GM13976 (cell line): ENCODE measurements around the gene FLNC.

ENCODE experiments used
- DNase-seq: peaks from one replicate; pipeline ENCODE4 v3.0.0; 2012; ENCODE audit warnings: low spot score
- in situ Hi-C: fragments of 300-500 bp; cut with MboI; formaldehyde crosslinking; loops from one replicate; pipeline ENCODE4 v1.12.0; 2022; ENCODE audit warnings: low sequenced_read_pairs, mixed read lengths, inconsistent platforms; ENCODE audit not compliant: unreplicated experiment
- TF ChIP-seq, protein P1 (sequence below): IDR thresholded peaks from 2 replicates; pipeline ENCODE4 v1.5.1; 2012; ENCODE audit warnings: borderline replicate concordance, mild to moderate bottlenecking; ENCODE audit not compliant: insufficient read depth; ENCODE audit errors: extremely low read depth, missing control alignments, control extremely low read depth

The FLNC gene

DNA sequence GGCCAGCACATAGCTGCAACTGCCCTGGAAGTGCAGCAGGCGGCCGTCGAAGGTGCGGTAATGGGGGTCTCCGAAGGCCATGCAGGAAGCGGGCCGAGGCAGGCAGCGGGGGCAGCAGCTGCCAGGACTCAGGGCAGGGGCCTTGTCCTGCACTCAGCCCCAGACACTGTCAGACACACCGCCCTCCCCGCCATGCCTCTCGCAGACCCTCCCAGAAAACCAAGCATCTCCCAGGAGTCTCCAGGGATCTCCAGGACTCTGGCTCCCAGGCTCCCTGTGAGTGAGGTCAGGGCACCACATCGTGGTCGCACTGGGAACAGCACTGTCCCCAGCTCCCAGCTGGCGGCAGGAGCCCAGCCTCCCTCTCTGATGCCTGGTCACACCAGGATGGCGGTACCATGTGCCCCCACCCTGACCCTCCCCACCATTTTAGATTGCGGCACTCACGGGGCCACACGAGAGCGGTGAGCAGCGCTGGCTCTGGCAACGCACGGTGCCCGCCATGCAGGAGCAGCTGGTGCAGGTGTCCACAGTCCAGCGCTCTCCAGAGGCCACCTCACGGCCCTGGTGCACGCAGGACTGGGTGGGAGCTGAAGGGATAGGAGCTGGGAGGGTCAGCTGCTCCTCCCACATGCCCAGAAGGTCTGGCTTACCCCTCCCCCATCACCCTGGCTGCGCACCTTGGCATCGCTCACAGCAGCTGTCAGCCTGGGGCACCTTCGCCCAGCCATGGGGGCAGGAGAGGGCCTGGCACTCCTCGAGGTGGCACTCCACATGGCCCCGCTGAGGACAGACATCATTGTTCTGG is 49.9 kb downstream of the FLNC start:
- in situ Hi-C loops, result no loop called here
- TF ChIP-seq, protein P1, sequence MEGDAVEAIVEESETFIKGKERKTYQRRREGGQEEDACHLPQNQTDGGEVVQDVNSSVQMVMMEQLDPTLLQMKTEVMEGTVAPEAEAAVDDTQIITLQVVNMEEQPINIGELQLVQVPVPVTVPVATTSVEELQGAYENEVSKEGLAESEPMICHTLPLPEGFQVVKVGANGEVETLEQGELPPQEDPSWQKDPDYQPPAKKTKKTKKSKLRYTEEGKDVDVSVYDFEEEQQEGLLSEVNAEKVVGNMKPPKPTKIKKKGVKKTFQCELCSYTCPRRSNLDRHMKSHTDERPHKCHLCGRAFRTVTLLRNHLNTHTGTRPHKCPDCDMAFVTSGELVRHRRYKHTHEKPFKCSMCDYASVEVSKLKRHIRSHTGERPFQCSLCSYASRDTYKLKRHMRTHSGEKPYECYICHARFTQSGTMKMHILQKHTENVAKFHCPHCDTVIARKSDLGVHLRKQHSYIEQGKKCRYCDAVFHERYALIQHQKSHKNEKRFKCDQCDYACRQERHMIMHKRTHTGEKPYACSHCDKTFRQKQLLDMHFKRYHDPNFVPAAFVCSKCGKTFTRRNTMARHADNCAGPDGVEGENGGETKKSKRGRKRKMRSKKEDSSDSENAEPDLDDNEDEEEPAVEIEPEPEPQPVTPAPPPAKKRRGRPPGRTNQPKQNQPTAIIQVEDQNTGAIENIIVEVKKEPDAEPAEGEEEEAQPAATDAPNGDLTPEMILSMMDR, result peak; percentile 41
- DNase-seq, result peak; percentile 78

DNA sequence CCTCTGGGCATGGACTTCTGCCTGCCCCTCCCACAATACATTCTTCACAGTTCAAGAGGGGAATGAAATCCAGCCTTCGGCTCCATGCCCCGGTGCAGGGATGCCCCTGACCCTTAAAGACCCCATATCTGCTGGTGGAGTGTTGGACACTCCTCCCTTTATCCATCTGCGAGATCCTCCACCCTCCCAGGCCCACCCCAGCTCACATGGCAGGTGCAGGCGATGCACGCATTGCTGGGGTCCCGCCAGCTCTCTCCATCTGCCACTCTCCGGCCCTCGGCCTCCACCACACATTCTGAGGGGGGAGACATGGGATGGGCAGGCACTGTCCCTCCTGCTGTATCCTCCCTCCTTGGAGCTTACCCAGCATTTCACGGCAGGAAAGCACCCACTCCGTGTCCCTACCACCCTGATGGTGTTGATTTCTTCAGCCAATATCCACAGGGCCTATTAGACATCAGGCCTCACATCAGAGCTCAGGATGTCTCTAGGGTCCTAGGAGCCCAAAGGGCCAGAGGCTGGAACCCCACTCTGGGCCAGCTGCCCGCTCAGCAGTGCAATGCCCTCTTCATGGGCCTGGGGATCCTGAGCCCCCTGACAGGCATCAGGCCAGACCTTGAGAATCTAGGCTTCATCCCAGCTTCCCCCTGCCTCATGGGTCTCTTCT is 50.7 kb downstream of the FLNC start:
- in situ Hi-C loops, result no loop called here
- DNase-seq, result no peak
- TF ChIP-seq, protein P1, result no peak

DNA sequence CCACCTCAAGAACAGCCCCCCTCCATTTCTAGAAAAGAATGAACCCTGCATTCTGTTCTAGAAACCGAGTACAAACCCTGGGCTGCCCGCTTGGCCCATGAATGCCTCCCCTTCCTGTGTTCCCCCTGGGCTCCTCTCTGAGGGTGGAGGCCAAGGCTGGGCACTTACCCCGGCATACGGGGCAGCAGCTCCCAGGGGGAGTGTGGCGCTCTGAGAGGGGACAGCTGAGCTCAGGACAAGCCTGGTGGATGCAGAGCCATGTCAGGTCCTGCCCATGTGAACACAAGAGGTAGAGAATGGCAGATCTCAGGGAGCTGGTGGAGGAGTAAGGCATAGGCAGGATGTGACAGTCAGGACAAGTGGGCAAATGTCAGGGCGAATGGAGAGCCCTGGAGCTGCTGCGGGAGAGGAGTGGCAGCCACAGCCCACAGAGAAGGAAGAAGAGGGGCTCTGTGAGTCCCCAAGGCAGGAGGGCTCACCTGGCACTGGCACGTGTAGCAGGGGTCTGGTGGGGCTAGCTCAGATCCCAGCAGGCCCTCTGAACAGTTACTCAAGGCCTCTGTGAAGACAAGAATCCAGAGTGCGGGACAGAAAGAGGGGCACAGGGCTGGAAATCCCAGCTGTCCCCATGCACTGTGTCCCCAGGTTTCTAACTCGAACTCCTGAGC is 51.4 kb downstream of the FLNC start:
- in situ Hi-C loops, result no loop called here
- TF ChIP-seq, protein P1, result no peak
- DNase-seq, result no peak

DNA sequence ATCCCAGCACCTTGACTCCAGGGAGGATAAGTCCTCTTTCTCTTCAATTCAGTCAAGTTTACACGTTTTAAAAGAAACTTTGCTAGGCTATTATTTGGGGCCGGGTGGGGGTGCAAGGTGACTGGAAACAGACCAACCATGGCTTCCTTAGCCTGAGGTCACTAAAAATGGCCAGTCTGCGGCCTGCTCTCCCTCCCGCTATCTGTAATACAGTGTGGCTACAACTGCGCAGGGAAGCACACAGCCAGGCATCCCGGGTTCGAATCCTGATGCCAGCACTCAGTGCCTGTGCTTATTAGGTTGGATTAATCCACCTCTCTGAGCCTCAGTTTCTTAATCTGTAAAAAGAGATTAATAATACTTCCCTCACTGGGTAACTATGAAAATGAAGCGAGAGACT is 51.9 kb downstream of the FLNC start:
- DNase-seq, result no peak
- TF ChIP-seq, protein P1, result no peak
- in situ Hi-C loops, result no loop called here

DNA sequence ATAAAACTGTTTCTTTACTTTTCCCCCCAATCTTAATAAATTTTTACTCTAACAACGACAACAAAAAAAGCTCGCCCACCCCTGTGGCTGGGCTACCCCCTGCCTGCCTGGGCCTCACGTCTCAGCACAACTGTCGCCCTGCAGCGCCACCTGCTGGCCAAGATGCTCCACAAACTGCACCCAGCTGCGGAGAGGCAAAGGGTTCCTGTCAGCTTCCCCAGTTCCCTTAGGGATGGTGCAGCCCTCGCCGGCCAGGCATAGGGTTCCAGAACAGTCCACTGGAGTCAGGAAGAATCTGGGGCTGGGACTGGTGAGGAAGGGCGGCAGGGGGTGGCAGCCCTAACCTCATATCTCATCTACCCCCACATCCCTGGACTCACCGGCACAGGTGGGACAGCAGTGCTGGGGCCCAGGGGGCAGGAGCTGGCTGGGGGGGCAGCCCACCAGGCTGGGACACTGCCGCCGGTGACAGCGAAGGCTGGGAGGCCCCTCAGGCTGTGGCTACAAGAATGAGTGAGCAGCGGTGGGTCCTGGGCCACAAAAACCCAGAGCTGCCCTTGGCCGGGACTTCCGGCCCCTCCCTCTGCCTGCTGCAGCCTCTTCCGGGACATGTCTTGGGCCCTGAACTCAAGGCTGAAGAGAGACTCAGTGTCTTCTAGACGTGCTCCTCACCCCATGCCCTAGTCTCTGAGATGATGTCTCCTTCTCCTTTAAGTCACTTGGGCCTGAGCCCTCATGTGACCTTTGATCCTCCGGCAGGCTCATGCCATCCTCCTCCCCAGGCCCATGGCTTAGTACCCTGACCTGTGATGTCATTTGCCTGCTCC is 53.6 kb downstream of the FLNC start:
- peak; percentile 95 for DNase-seq
- TF ChIP-seq, protein P1, result peak; percentile 95
- in situ Hi-C loops, result no loop called here

DNA sequence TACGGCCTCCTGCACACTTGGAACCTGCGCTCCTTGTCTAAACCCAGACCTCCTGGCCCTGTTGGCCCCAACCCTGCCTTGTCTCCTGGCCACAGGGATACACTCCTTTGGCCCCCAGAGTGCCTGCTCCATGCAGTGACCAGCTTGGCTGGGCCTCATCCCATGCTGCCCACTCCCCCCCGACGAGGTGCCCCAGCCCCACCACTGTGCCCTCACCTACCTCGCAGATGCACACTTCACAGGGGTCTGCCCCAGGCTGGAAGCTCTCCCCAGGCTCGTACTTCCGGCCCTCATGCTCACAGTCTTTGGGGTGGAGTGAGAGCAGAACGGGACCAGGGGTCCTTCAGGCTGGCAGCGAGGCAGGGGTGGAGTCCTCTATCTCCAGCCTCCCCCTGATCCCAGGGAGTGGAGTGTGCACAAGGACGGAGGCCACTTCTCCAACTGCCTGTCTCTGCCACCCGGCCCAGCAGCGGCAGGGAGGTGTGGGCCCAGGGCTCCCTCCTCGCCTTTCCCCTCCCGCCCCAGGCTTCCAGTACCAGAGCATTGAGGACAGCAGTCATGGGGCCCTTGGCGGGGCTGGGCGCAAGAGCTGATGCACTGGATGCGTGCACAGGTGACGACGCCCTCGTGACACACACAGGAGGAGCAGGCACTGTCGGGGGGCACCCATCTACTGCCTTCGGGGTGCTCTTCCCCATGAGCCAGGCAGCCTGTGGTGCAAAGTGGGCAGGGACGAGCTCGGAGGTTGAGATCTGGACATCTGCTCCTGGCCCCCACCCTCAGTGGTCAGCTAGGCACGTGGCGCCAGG is 54.6 kb downstream of the FLNC start:
- TF ChIP-seq, protein P1, result no peak
- in situ Hi-C loops, result no loop called here
- DNase-seq, result no peak
